HUES64 (cell line): ENCODE data around the gene CEACAM5.

Source experiments
- H3K27ac ChIP-seq: 2 replicates; pipeline ENCODE4 v1.7.0; 2013; ENCODE audit warnings: low read depth, low read length, inconsistent platforms
- H3K27me3 ChIP-seq: 2 replicates; pipeline ENCODE4 v1.6.1; 2013; ENCODE audit warnings: mild to moderate bottlenecking, low read length; ENCODE audit not compliant: insufficient read depth
- H3K36me3 ChIP-seq: 2 replicates; pipeline ENCODE4 v1.6.1; 2013; ENCODE audit warnings: mild to moderate bottlenecking, low read length; ENCODE audit not compliant: insufficient read depth
- H3K4me1 ChIP-seq: 2 replicates; pipeline ENCODE4 v1.6.1; 2013; ENCODE audit warnings: mild to moderate bottlenecking, low read length, moderate library complexity; ENCODE audit not compliant: insufficient read depth
- H3K4me3 ChIP-seq: 2 replicates; pipeline ENCODE4 v1.5.1; 2013; ENCODE audit warnings: mild to moderate bottlenecking, low read length, moderate library complexity
- H3K9ac ChIP-seq: 2 replicates; pipeline ENCODE4 v1.6.1; 2013; ENCODE audit warnings: mild to moderate bottlenecking, low read depth, low read length
- H3K9me3 ChIP-seq: 2 replicates; pipeline ENCODE4 v1.6.1; 2013; ENCODE audit warnings: low read depth, low read length; ENCODE audit not compliant: insufficient read depth
- WGBS: fragments of 150-250, 120-280 bp; methylation state at CpG from one replicate; pipeline ENCODE4 v1.1.7; 2013; ENCODE audit warnings: missing lambda C conversion rate; 5-methylcytosine and 5-hydroxymethylcytosine counted together

CEACAM5 gene

DNA sequence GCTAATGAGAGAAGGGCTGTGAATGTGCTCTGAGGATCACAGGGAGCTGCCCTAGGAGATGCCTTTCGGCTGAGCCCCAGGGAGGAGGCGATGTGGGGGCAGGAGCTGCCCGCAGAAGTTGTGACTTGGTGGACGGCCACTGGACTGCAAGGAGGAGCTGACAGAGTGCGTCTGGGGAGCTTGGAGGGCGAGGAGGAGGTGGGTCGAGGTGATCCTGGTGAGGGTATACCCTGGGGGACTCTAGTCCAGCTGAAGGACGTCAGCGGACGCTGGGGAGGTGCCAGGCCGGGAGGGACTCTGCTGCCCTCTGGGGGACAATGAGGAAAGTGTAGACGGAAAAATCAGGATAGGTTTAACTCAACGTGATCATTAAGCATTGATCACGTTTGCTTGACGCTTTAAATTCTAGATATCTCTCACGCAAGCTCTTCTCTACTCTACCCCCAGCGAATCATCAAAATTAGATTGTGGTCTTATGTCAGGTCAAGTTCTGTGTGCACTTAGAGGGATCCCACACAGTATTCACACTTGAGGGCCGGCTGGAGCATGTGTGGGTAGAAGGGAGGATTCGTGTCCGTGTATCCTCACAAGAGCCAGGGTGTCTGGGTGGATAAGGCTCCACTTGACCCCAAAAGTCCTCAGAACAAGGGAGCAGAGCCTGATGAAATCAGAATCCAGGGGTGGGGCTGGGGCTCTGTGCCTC lies 17.0 kb upstream of the CEACAM5 start:
- Histone ChIP-seq H3K36me3 (no peaks in the 10 kb centered on the region), H3K27ac (no peak overlapping the region)
- 43% methylated on average over 20 of the region's 20 CpGs for WGBS

DNA sequence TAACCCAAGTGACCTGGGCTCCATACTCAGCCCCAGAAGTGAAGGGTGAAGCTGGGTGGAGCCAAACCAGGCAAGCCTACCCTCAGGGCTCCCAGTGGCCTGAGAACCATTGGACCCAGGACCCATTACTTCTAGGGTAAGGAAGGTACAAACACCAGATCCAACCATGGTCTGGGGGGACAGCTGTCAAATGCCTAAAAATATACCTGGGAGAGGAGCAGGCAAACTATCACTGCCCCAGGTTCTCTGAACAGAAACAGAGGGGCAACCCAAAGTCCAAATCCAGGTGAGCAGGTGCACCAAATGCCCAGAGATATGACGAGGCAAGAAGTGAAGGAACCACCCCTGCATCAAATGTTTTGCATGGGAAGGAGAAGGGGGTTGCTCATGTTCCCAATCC lies 14.2 kb upstream of the CEACAM5 start:
- Histone ChIP-seq H3K27ac (no peak overlapping the region), H3K9ac (no peak overlapping the region), H3K4me3 (no peak overlapping the region), H3K9me3 (peaks cover 8% of the 10 kb centered on the region; the same call in 1 of the 2 replicates), H3K27me3 (no peaks in the 10 kb centered on the region), H3K4me1 (no peaks in the 10 kb centered on the region), H3K36me3 (no peaks in the 10 kb centered on the region)
- 67% methylated on average over 1 of the region's 1 CpG for WGBS

More for the DNA sequence above, 17.0 kb upstream of the CEACAM5 start:
- Histone ChIP-seq H3K9ac (no peak overlapping the region), H3K4me1 (no peaks in the 10 kb centered on the region), H3K27me3 (no peaks in the 10 kb centered on the region), H3K4me3 (no peak overlapping the region), H3K9me3 (peaks cover 16% of the 10 kb centered on the region; the same call in 1 of the 2 replicates)

DNA sequence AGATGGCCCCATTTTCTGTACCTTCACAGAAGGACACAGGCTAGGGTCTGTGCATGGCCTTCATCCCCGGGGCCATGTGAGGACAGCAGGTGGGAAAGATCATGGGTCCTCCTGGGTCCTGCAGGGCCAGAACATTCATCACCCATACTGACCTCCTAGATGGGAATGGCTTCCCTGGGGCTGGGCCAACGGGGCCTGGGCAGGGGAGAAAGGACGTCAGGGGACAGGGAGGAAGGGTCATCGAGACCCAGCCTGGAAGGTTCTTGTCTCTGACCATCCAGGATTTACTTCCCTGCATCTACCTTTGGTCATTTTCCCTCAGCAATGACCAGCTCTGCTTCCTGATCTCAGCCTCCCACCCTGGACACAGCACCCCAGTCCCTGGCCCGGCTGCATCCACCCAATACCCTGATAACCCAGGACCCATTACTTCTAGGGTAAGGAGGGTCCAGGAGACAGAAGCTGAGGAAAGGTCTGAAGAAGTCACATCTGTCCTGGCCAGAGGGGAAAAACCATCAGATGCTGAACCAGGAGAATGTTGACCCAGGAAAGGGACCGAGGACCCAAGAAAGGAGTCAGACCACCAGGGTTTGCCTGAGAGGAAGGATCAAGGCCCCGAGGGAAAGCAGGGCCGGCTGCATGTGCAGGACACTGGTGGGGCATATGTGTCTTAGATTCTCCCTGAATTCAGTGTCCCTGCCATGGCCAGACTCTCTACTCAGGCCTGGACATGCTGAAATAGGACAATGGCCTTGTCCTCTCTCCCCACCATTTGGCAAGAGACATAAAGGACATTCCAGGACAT lies 13.4 kb upstream of the CEACAM5 start:
- WGBS, result 87% methylated on average over 8 of the region's 8 CpGs

DNA sequence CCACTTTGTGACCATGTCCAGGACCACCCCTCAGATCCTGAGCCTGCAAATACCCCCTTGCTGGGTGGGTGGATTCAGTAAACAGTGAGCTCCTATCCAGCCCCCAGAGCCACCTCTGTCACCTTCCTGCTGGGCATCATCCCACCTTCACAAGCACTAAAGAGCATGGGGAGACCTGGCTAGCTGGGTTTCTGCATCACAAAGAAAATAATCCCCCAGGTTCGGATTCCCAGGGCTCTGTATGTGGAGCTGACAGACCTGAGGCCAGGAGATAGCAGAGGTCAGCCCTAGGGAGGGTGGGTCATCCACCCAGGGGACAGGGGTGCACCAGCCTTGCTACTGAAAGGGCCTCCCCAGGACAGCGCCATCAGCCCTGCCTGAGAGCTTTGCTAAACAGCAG lies 12.7 kb upstream of the CEACAM5 start:
- no peaks in the 10 kb centered on the region for H3K27me3 ChIP-seq
- no peaks in the 10 kb centered on the region for H3K36me3 ChIP-seq
- no peak overlapping the region for H3K27ac ChIP-seq
- H3K4me3 ChIP-seq, result no peak overlapping the region
- peaks cover 4% of the 10 kb centered on the region; the same call in 1 of the 2 replicates for H3K9me3 ChIP-seq
- 64% methylated on average over 2 of the region's 2 CpGs for WGBS
- no peaks in the 10 kb centered on the region for H3K4me1 ChIP-seq
- no peak overlapping the region for H3K9ac ChIP-seq

More for the DNA sequence above, 13.4 kb upstream of the CEACAM5 start:
- H3K27me3 ChIP-seq, result no peaks in the 10 kb centered on the region
- peaks cover 4% of the 10 kb centered on the region; the same call in 1 of the 2 replicates for H3K9me3 ChIP-seq
- H3K4me3 ChIP-seq, result no peak overlapping the region
- H3K9ac ChIP-seq, result no peak overlapping the region
- no peaks in the 10 kb centered on the region for H3K4me1 ChIP-seq
- no peaks in the 10 kb centered on the region for H3K36me3 ChIP-seq
- no peak overlapping the region for H3K27ac ChIP-seq

DNA sequence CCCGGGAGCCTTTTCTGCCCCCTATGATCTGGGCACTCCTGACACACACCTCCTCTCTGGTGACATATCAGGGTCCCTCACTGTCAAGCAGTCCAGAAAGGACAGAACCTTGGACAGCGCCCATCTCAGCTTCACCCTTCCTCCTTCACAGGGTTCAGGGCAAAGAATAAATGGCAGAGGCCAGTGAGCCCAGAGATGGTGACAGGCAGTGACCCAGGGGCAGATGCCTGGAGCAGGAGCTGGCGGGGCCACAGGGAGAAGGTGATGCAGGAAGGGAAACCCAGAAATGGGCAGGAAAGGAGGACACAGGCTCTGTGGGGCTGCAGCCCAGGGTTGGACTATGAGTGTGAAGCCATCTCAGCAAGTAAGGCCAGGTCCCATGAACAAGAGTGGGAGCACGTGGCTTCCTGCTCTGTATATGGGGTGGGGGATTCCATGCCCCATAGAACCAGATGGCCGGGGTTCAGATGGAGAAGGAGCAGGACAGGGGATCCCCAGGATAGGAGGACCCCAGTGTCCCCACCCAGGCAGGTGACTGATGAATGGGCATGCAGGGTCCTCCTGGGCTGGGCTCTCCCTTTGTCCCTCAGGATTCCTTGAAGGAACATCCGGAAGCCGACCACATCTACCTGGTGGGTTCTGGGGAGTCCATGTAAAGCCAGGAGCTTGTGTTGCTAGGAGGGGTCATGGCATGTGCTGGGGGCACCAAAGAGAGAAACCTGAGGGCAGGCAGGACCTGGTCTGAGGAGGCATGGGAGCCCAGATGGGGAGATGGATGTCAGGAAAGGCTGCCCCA lies 11.8 kb upstream of the CEACAM5 start:
- H3K4me1 ChIP-seq, result no peaks in the 10 kb centered on the region
- H3K27me3 ChIP-seq, result no peaks in the 10 kb centered on the region
- peaks cover 4% of the 10 kb centered on the region; the same call in 1 of the 2 replicates for H3K9me3 ChIP-seq
- H3K9ac ChIP-seq, result no peak overlapping the region
- H3K4me3 ChIP-seq, result no peak overlapping the region
- no peak overlapping the region for H3K27ac ChIP-seq
- no peaks in the 10 kb centered on the region for H3K36me3 ChIP-seq
- WGBS, result 71% methylated on average over 7 of the region's 7 CpGs

DNA sequence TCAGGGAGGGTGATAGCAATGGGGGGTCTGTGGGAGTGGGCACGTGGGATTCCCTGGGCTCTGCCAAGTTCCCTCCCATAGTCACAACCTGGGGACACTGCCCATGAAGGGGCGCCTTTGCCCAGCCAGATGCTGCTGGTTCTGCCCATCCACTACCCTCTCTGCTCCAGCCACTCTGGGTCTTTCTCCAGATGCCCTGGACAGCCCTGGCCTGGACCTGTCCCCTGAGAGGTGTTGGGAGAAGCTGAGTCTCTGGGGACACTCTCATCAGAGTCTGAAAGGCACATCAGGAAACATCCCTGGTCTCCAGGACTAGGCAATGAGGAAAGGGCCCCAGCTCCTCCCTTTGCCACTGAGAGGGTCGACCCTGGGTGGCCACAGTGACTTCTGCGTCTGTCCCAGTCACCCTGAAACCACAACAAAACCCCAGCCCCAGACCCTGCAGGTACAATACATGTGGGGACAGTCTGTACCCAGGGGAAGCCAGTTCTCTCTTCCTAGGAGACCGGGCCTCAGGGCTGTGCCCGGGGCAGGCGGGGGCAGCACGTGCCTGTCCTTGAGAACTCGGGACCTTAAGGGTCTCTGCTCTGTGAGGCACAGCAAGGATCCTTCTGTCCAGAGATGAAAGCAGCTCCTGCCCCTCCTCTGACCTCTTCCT lies 11.1 kb upstream of the CEACAM5 start:
- Histone ChIP-seq H3K27me3 (no peaks in the 10 kb centered on the region), H3K27ac (no peak overlapping the region), H3K36me3 (no peaks in the 10 kb centered on the region), H3K4me1 (no peaks in the 10 kb centered on the region), H3K9me3 (peaks cover 4% of the 10 kb centered on the region; the same call in 1 of the 2 replicates), H3K9ac (no peak overlapping the region), H3K4me3 (no peak overlapping the region)
- WGBS, result 56% methylated on average over 9 of the region's 9 CpGs

DNA sequence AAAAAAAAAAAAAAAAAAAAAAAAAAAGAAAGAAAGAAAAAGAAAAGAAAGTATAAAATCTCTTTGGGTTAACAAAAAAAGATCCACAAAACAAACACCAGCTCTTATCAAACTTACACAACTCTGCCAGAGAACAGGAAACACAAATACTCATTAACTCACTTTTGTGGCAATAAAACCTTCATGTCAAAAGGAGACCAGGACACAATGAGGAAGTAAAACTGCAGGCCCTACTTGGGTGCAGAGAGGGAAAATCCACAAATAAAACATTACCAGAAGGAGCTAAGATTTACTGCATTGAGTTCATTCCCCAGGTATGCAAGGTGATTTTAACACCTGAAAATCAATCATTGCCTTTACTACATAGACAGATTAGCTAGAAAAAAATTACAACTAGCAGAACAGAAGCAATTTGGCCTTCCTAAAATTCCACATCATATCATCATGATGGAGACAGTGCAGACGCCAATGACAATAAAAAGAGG lies 9.6 kb upstream of the CEACAM5 start:
- no peak overlapping the region for H3K4me3 ChIP-seq
- H3K27ac ChIP-seq, result no peak overlapping the region
- WGBS, result 78% methylated on average over 1 of the region's 1 CpG
- H3K4me1 ChIP-seq, result no peaks in the 10 kb centered on the region
- peaks cover 4% of the 10 kb centered on the region; the same call in 1 of the 2 replicates for H3K9me3 ChIP-seq
- no peaks in the 10 kb centered on the region for H3K36me3 ChIP-seq
- no peak overlapping the region for H3K9ac ChIP-seq
- no peaks in the 10 kb centered on the region for H3K27me3 ChIP-seq

DNA sequence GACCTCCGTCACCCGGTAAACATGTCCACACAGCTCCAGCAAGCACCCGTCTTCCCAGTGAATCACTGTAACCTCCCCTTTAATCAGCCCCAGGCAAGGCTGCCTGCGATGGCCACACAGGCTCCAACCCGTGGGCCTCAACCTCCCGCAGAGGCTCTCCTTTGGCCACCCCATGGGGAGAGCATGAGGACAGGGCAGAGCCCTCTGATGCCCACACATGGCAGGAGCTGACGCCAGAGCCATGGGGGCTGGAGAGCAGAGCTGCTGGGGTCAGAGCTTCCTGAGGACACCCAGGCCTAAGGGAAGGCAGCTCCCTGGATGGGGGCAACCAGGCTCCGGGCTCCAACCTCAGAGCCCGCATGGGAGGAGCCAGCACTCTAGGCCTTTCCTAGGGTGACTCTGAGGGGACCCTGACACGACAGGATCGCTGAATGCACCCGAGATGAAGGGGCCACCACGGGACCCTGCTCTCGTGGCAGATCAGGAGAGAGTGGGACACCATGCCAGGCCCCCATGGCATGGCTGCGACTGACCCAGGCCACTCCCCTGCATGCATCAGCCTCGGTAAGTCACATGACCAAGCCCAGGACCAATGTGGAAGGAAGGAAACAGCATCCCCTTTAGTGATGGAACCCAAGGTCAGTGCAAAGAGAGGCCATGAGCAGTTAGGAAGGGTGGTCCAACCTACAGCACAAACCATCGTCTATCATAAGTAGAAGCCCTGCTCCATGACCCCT lies 9.0 kb upstream of the CEACAM5 start:
- H3K9ac ChIP-seq, result no peak overlapping the region
- H3K36me3 ChIP-seq, result no peaks in the 10 kb centered on the region
- H3K27me3 ChIP-seq, result no peaks in the 10 kb centered on the region
- WGBS, result 74% methylated on average over 17 of the region's 17 CpGs
- peaks cover 4% of the 10 kb centered on the region; the same call in 1 of the 2 replicates for H3K9me3 ChIP-seq
- H3K4me1 ChIP-seq, result no peaks in the 10 kb centered on the region
- no peak overlapping the region for H3K4me3 ChIP-seq
- H3K27ac ChIP-seq, result no peak overlapping the region

DNA sequence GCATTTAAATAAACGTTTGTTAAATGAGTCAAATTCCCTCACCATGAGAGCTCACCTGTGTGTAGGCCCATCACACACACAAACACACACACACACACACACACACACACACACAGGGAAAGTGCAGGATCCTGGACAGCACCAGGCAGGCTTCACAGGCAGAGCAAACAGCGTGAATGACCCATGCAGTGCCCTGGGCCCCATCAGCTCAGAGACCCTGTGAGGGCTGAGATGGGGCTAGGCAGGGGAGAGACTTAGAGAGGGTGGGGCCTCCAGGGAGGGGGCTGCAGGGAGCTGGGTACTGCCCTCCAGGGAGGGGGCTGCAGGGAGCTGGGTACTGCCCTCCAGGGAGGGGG lies 8.5 kb upstream of the CEACAM5 start:
- 69% methylated on average over 2 of the region's 2 CpGs for WGBS
- no peak overlapping the region for H3K4me3 ChIP-seq
- no peak overlapping the region for H3K27ac ChIP-seq
- H3K27me3 ChIP-seq, result no peaks in the 10 kb centered on the region
- H3K9me3 ChIP-seq, result peaks cover under 1% of the 10 kb centered on the region; the same call in 1 of the 2 replicates
- H3K4me1 ChIP-seq, result no peaks in the 10 kb centered on the region
- no peaks in the 10 kb centered on the region for H3K36me3 ChIP-seq
- no peak overlapping the region for H3K9ac ChIP-seq
